Measurements from ENCODE around the gene TIMM10B. TPM values are rescaled to one million over a fixed set of nuclear protein-coding genes. Genes with fewer than 3 reads are reported as not detected.

Gene TIMM10B
- total and polyA plus RNA-seq, 9 of the 15 experiments (the other 6 are each of a cell fraction or from before 2014, with no cell fraction given) = 43.2 to 163 (median 57.0) TPM

DNA sequence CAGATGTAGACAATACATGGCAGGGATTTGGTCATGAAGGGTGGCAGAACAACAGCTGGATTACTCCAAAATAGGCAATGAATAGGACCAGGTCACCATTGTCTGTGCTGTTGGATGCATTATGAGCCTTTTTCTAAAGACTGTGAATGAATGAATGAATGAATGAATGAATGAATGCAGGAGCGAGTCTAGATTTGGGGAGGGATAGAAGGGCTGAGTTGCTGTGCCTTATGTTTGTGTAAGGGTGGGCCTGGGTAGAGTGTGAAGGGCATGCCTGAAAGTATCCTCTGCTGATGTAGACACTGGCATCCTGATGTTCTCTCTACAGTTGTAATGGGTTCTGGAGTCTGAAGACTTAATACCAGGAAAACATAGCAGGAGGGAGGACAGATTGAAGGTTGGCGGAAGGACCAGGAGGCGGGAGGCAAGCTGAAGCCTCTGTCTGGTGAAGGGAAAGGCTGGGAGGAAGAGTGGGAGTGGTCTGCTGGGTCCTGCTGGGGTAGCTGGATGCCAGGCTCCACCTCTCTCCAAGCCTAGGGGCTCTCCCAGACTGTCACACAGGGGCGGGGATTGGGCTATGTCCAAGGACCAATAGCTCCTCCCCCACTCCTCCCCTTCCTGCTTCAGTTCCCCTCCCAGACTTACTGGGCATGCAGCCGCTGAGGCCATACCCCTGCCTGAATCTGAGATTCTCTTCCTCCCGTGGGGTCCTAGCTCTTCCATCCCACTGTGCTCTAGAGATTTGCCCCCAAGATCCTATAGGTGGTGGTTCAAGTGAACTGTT is 12.4 kb upstream of the TIMM10B start:
- Histone ChIP-seq H3K4me1 (replicated peaks in 1 of 2; ENCODE audit: control insufficient read depth in 2 of 2, insufficient read depth in 2 of 2, low read length in 2 of 2) (peaks cover 18 to 19% of the 10 kb centered on the region in 2 experiments; a peak in 4 of 5 replicates), H3K4me3 (no peak overlapping the region), H3K27ac (ENCODE audit: extremely low read depth, low read depth, low read length) (no peak overlapping the region; the same call in 1 of the 3 replicates), H2AFZ (ENCODE audit: low read depth, low read length) (peak overlapping the region; percentile 89), H4K20me1 (replicated peaks; ENCODE audit: control insufficient read depth, insufficient read depth, low read length) (no peaks in the 10 kb centered on the region), H3K9ac (ENCODE audit: insufficient read depth in 1 of 2, low read depth in 2 of 2, low read length in 2 of 2) (peak overlapping the region; percentile 17 to 39; a peak in 2 of 4 replicates), H3K27me3 (ENCODE audit: control insufficient read depth in 2 of 2, insufficient read depth in 2 of 2, low read length in 2 of 2) (no peaks in the 10 kb centered on the region), H3K9me3 (replicated peaks; ENCODE audit: control insufficient read depth, insufficient read depth, low read depth, low read length) (no peaks in the 10 kb centered on the region), H3K36me3 (ENCODE audit: control insufficient read depth, insufficient read depth, low read length) (no peaks in the 10 kb centered on the region), H3K79me2 (ENCODE audit: control insufficient read depth, insufficient read depth, low read length) (0 out of 3 replicates have a peak, but pooled peaks cover 3% of the 10 kb centered on the region), H3K9me1 (ENCODE audit: control insufficient read depth, insufficient read depth, low read length) (no peaks in the 10 kb centered on the region), H3K4me2 (ENCODE audit: insufficient read depth, low read length) (peak overlapping the region; percentile 54)
- intact Hi-C loops (cut with micrococcal nuclease) (no loop called here), in situ Hi-C loops (cut with MboI) (no loop called here)
- ChIA-PET CTCF (ENCODE audit: low intra/inter-chr PET ratio) (interaction anchor here (0.6 kb wide), 1 partner anchor 86 kb away, joined by 3 read pairs; no protein-coding TSS in a partner anchor), POLR2A (interaction anchor here (0.6 to 1.7 kb wide), 10 partner anchors 8 to 235 kb away, joined by 3 to 6 read pairs (median 3); no protein-coding TSS in a partner anchor)
- peak; percentile 95 for ATAC-seq
- no TSS peak for BruUV-seq (replicated peaks)
- peak; percentile 89 to 95 (median 90) for DNase-seq (ENCODE audit: extremely low read depth in 1 of 4, low spot score in 3 of 4)
- peak; percentile 90 for FAIRE-seq
- 28% methylated on average over 6 of the region's 6 CpGs for WGBS (ENCODE audit: insufficient coverage, low coverage, missing lambda C conversion rate)
- no peak for TF ChIP-seq NFXL1 (CRISPR knock-in tag; IDR thresholded peaks at IDR 0.05)
- TF ChIP-seq TSC22D4 (tag; IDR thresholded peaks at IDR 0.05) = no peak
- peak; percentile 75 for TF ChIP-seq NFIC (IDR thresholded peaks at IDR 0.05)
- no peak for TF ChIP-seq NELFE (IDR thresholded peaks at IDR 0.05; ENCODE audit: insufficient read depth, insufficient read length)
- TF ChIP-seq POLR2H (tag; IDR thresholded peaks at IDR 0.05; ENCODE audit: low read depth) = no peak
- no peak for TF ChIP-seq ETV6 (IDR thresholded peaks at IDR 0.05; ENCODE audit: borderline replicate concordance in 1 of 2, low read depth in 2 of 2, low read length in 1 of 2)
- no peak for TF ChIP-seq ETV6 (CRISPR knock-in tag; IDR thresholded peaks at IDR 0.05; ENCODE audit: borderline replicate concordance)
- TF ChIP-seq ZNF311 (CRISPR knock-in tag; IDR thresholded peaks at IDR 0.05) = no peak
- TF ChIP-seq PCBP1 (IDR thresholded peaks at IDR 0.05; ENCODE audit: low read depth, low read length, poor library complexity, severe bottlenecking) = no peak
- no peak for TF ChIP-seq MITF (IDR thresholded peaks at IDR 0.05)
- peak; percentile 31; the same call in 1 of the 2 replicates for TF ChIP-seq ATF7 (IDR thresholded peaks at IDR 0.05)
- TF ChIP-seq, protein P1, sequence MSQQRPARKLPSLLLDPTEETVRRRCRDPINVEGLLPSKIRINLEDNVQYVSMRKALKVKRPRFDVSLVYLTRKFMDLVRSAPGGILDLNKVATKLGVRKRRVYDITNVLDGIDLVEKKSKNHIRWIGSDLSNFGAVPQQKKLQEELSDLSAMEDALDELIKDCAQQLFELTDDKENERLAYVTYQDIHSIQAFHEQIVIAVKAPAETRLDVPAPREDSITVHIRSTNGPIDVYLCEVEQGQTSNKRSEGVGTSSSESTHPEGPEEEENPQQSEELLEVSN (IDR thresholded peaks at IDR 0.05; ENCODE audit: borderline replicate concordance in 1 of 2, extremely low read depth in 1 of 2, insufficient read depth in 1 of 2, insufficient read length in 1 of 2, low read depth in 1 of 2, low read length in 1 of 2, poor library complexity in 1 of 2, severe bottlenecking in 1 of 2) = peak in 1 of 2 experiments; percentile 14
- peak; percentile 69 for TF ChIP-seq SPI1 (IDR thresholded peaks at IDR 0.05; ENCODE audit: borderline replicate concordance, low read depth, low read length)
- TF ChIP-seq POLR2A (conservative IDR thresholded peaks at IDR 0.05) = peak; percentile 72
- TF ChIP-seq XRCC4 (IDR thresholded peaks at IDR 0.05; ENCODE audit: extremely low read depth, insufficient read depth, insufficient read length) = no peak
- TF ChIP-seq ZNF24 (IDR thresholded peaks at IDR 0.05) = peak; percentile 99
- no peak for TF ChIP-seq NR2C1 (IDR thresholded peaks at IDR 0.05)
- no peak for TF ChIP-seq NR2C1 (tag; IDR thresholded peaks at IDR 0.05)
- no peak for TF ChIP-seq ZC3H4 (CRISPR knock-in tag; IDR thresholded peaks at IDR 0.05; ENCODE audit: borderline replicate concordance)
- TF ChIP-seq PKNOX1 (IDR thresholded peaks at IDR 0.05) = peak; percentile 56
